ENCODE measurements around the gene PRKG1.

GRCh38 chr10:51789118-51789517 is 714.8 kb downstream of the PRKG1 start:
- TF ChIP-seq CTCF (IDR thresholded peaks at IDR 0.05): no peak
- no peak for TF ChIP-seq NR1H2 (CRISPR knock-in tag; IDR thresholded peaks at IDR 0.05)
- no peak for TF ChIP-seq TEAD4 (CRISPR knock-in tag; IDR thresholded peaks at IDR 0.05)
- no peak for TF ChIP-seq TP53 (CRISPR knock-in tag; IDR thresholded peaks at IDR 0.05)
- no peak for TF ChIP-seq NFE2L1 (CRISPR knock-in tag; IDR thresholded peaks at IDR 0.05)
- no peak for TF ChIP-seq SP1 (CRISPR knock-in tag; conservative IDR thresholded peaks at IDR 0.05)
- no peak for TF ChIP-seq FOXP4 (CRISPR knock-in tag; IDR thresholded peaks at IDR 0.05)
- no peak for TF ChIP-seq RORB (CRISPR knock-in tag; IDR thresholded peaks at IDR 0.05)
- TF ChIP-seq ATF3 (CRISPR knock-in tag; conservative IDR thresholded peaks at IDR 0.05): no peak
- no peak for TF ChIP-seq CREB1 (CRISPR knock-in tag; IDR thresholded peaks at IDR 0.05)
- TF ChIP-seq NR2C2 (CRISPR knock-in tag; IDR thresholded peaks at IDR 0.05): no peak
- TF ChIP-seq KAT7 (CRISPR knock-in tag; IDR thresholded peaks at IDR 0.05; ENCODE audit: borderline replicate concordance): no peak
- TF ChIP-seq NR3C1 (CRISPR knock-in tag; conservative IDR thresholded peaks at IDR 0.05; ENCODE audit: low read depth): no peak

Data from WTC11 (cell line).